Psoas muscle (tissue), 8 donors: ENCODE measurements around the gene IQCE. TPM values are rescaled to one million over a fixed set of nuclear protein-coding genes. Genes with fewer than 3 reads are reported as not detected.
"Not testable (repeated sequence)": the region's sequence is repeated elsewhere in the genome, so short reads cannot be mapped to it uniquely, and the experiment has no call there.

ENCODE experiments used
- ATAC-seq, 4 donors: fragments of 200-7000 bp; cut with Tn5 transposase; one replicate each; pipeline ENCODE4 v1.9.1; 2020; ENCODE audit warnings: moderate library complexity in 3 of 4, mild to moderate bottlenecking in 2 of 4
- DNase-seq, 2 donors: peaks; one replicate each; pipeline ENCODE4 v3.0.0-alpha.2; 2020
- H3K27ac ChIP-seq: fragments of 200-600 bp; one replicate; pipeline ENCODE4 v1.8.0; 2022
- H3K27me3 ChIP-seq, 3 donors: fragments of 200-600 bp in 1 of 3; one replicate each; pipeline versions ENCODE4 v1.6.1 to v1.8.0; 2013 to 2022; ENCODE audit warnings: low read length in 2 of 3, mild to moderate bottlenecking in 2 of 3, moderate library complexity in 1 of 3; ENCODE audit not compliant: insufficient read depth in 3 of 3
- H3K36me3 ChIP-seq, 2 donors: fragments of 200-600 bp in 1 of 2; one replicate each; pipeline versions ENCODE4 v1.6.1 to v1.8.0; 2013 to 2022; ENCODE audit warnings: low read depth in 1 of 2, mild to moderate bottlenecking in 1 of 2, moderate library complexity in 1 of 2; ENCODE audit not compliant: insufficient read depth in 1 of 2
- H3K4me1 ChIP-seq: fragments of 200-600 bp; one replicate; pipeline ENCODE4 v1.8.0; 2022
- H3K4me3 ChIP-seq: fragments of 200-600 bp; one replicate; pipeline ENCODE4 v1.8.0; 2022; ENCODE audit warnings: mild to moderate bottlenecking
- H3K9me3 ChIP-seq: fragments of 200-600 bp; one replicate; pipeline ENCODE4 v1.8.0; 2022
- WGBS, 3 donors: extraction: QIAGEN DNeasy Blood & Tissue Kit; methylation state at CpG; one replicate each; pipeline versions ENCODE4 v1.1.6 to v1.1.7; 2013; 5-methylcytosine and 5-hydroxymethylcytosine counted together
- intact Hi-C, 2 donors: fragments of 100-400 bp; cut with DNase I; formaldehyde crosslinking; loops; one replicate each; pipeline versions ENCODE4 v1.11.0 to v1.14.2; 2022
- polyA plus RNA-seq, 3 donors: library from polyadenylated mRNA; stranded (reverse); fragments of 200-250 nt; gene quantifications; one replicate each; pipeline ENCODE4 v1.2.3, GENCODE V29; 2013
- total RNA-seq, 4 donors: library from RNA; stranded (reverse); fragmentation: NEBNext Ultra II Directional in 2 of 4; extraction: Animal tissue kit (Norgen Biotek cat#: 25700) in 2 of 4; gene quantifications; one replicate each; pipeline versions ENCODE4 v1.2.1 to v1.2.4, GENCODE V29; 2021 to 2023
- TF ChIP-seq, protein P1 (sequence below): fragments of 200-600 bp; IDR thresholded peaks from one replicate; pipeline ENCODE4 v1.8.0; 2022; ENCODE audit warnings: antibody characterized with exemption
- donor health status: healthy with polysubstance abuse.
- donor health status: DM: no; HTN: no; CAD: no; lungs with moderate emphysema.
- donor health status: Bipolar disorder and iron deficiency.
- donor health status: healthy.
- donor health status: DM: yes; HTN: yes; CAD: no.
- donor health status: DM: no; HTN: no; CAD: no.
- donor health status: DM: no; HTN: no; CAD: no.
- donor health status: DM: yes; HTN: yes; CAD: no.

The IQCE gene
- total and polyA plus RNA-seq, 7 donors: 2.4 to 9.6 (median 6.6) TPM

DNA sequence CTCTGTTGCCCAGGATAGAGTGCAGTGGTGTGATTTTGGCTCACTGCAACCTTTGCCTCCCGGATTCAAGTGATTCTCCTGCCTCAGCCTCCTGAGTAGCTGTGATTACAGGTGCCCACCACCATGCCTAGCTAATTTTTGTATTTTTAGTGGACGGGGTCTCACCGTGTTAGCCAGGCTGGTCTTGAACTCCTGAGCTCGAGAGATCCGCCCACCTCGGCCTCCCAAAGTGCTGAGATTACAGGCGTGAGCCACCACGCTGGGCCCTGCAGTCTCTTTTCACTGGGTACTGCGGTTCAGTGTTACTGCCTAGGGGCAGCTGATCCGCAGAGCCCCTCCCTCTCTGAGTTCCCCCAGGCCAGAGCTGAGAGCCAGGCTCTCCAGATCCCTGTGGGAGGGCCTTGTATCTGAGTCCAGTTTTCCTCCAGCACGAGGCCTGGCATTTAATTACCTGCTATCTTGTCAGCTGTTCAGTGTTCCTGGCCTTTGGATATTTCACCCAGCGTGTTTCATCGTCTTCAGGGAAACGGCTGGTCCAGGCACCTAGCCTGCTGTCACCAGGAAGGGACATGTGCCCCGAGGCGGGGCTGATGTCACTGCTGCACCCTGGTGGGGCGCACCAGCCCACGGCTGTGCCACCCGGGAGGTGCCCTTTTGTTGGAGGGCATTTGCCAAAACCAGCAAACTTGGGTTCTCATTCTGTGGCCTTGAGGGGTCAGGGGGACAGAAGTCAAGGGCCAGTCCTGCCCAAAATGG, 22.7 kb upstream of the IQCE start:
- peak in 1 of 2 donors; percentile 3 for DNase-seq
- H3K4me3 ChIP-seq, ATAC-seq, H3K27me3 ChIP-seq, H3K9me3 ChIP-seq, H3K4me1 ChIP-seq, H3K27ac ChIP-seq, intact Hi-C loops: not testable (repeated sequence)
- H3K36me3 ChIP-seq: peaks cover 5 to 36% of the 10 kb centered on the region in 2 donors
- WGBS, 3 donors: 61 to 78% (median 69%) methylated on average over 5 to 18 of the region's 19 CpGs

DNA sequence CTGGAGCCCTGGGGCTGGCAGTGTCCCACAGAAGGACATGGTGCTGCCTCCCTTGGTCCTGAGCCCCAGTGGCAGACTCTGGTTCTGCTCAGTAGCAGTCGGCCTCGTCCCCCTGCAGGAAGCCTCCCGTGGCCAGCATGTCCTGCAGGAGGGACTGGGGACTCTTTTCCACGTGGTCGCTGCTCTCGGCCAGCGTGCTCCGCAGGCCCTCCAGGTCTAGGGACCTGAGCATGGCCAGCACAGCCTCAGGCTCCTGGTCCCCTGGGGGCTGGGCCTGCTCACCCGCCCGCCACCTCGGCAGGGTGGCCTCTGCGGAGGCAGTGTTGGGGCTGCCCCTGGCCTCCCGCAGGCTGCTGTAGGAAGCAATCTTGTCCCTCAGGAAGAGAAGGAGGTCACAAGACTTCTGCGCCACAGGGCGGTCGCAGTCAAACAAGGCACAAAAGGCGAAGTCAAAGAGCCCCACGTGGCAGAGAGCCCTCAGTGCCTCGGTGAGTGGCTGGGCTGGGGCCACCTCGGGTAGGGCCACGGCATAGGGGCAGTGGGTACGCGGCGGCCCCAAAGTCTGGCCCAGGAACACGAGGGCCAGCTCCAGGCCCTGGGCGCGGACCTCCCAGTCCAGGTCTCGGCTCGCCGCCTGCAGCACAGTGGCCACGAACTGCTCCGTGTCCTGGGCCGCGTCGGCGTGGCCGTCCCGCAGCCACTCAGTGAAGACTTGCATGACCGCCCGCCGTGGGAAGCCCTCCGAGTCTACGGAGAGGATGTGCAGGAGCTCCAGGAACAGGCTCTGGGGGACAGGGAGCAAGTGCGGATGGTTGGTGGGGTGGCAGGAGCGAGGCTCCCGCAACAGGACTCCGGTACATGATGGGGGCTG, 20.6 kb upstream of the IQCE start:
- DNase-seq: peak; percentile 17 to 47
- intact Hi-C loops: no loop called here
- WGBS, 3 donors: 86 to 91% (median 88%) methylated on average over 42 to 47 of the region's 47 CpGs

DNA sequence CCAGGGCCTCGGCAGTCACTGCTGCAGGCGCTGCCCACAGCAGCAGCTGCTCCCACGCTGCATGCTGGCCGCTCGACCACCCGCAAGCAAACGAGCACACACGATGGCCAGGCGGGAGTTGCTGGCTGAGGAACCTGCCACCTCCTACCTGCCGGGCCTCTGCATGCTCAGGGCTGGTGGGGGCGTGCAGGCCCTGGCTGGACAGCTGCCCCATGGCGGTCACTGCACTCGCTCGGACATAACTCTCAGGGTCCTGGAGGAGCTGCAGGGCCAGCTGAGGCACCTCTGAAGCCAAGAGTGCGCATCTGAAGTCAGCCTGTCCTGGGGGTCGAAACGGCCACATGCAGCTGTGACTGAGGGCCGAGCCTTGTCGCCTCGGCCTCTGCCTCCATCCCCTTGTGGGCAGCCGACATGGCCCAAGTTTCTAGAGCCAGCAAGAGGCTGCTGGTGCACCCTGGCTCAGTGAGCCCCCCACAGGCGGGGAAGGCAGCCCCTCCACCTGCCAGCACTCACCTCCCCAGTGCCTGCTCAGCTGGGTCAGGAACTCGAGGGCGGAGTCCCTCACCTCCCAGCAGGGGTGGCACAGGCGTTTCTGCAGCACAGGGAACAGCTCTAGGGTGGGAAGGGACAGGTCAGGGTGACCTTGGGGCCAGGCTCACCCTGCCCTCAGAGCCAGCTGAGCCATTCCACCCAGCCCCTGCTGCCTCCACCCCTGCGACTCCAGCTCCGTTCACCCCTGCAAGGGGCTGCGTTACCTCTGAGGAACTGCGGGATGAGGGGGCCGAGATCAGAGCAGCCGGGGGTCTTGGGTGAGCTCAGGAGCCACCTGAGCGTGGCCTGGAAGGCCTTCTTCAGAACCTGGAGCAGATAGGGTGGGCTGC, 19.5 kb upstream of the IQCE start:
- Histone ChIP-seq H3K27me3 (no peaks in the 10 kb centered on the region), H3K36me3 (peaks cover 5 to 68% of the 10 kb centered on the region in 2 donors), H3K4me3 (no peak overlapping the region), H3K4me1 (no peaks in the 10 kb centered on the region), H3K27ac (no peak overlapping the region), H3K9me3 (no peaks in the 10 kb centered on the region)
- WGBS, 3 donors: 87 to 89% (median 88%) methylated on average over 29 to 32 of the region's 32 CpGs
- ATAC-seq (peak in 1 of 4 donors; percentile 5), DNase-seq (peak in 1 of 2 donors; percentile 44)
- intact Hi-C loops: no loop called here
- TF ChIP-seq, protein P1, sequence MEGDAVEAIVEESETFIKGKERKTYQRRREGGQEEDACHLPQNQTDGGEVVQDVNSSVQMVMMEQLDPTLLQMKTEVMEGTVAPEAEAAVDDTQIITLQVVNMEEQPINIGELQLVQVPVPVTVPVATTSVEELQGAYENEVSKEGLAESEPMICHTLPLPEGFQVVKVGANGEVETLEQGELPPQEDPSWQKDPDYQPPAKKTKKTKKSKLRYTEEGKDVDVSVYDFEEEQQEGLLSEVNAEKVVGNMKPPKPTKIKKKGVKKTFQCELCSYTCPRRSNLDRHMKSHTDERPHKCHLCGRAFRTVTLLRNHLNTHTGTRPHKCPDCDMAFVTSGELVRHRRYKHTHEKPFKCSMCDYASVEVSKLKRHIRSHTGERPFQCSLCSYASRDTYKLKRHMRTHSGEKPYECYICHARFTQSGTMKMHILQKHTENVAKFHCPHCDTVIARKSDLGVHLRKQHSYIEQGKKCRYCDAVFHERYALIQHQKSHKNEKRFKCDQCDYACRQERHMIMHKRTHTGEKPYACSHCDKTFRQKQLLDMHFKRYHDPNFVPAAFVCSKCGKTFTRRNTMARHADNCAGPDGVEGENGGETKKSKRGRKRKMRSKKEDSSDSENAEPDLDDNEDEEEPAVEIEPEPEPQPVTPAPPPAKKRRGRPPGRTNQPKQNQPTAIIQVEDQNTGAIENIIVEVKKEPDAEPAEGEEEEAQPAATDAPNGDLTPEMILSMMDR: no peak

More for the DNA sequence above, 20.6 kb upstream of the IQCE start:
- Histone ChIP-seq H3K9me3 (no peaks in the 10 kb centered on the region), H3K36me3 (peaks cover 5 to 58% of the 10 kb centered on the region in 2 donors), H3K27ac (no peak overlapping the region), H3K4me1 (no peaks in the 10 kb centered on the region), H3K27me3 (no peaks in the 10 kb centered on the region), H3K4me3 (no peak overlapping the region)
- ATAC-seq: no peak
- TF ChIP-seq, protein P1: no peak

DNA sequence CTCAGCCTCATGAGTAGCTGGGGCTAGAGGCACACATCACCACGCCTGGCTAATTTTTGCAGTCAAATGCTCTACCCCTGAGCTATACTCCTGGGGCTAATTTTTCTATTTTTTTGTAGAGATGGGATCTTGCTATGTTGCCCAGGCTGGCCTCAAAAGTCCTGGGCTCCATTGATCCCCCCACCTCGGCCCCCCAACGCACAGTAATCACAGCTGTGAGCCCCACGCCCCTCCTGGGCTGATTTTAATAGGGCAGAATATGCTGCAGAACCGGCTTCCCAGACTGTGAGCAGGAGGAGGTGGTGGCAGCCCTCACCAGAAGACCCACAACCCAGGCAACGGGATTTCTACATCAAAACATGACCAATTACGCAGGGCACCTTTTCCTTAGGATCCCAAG, 18.6 kb upstream of the IQCE start:
- Histone ChIP-seq H3K4me1 (no peaks in the 10 kb centered on the region), H3K4me3 (no peak overlapping the region), H3K9me3 (no peaks in the 10 kb centered on the region), H3K27me3 (no peaks in the 10 kb centered on the region), H3K36me3 (peaks cover 5 to 77% of the 10 kb centered on the region in 2 donors), H3K27ac (no peak overlapping the region)
- WGBS, 3 donors: 93 to 95% (median 94%) methylated on average over 7 of the region's 7 CpGs
- intact Hi-C loops: no loop called here
- TF ChIP-seq, protein P1: no peak
- no peak for ATAC-seq
- DNase-seq: no peak
